HepG2 (cell line): Measurements from ENCODE around the gene NDRG2. TPM values are rescaled to one million over a fixed set of nuclear protein-coding genes. Genes with fewer than 3 reads are reported as not detected.

ENCODE experiments used
- ATRX ChIP-seq: sonication (generic); formaldehyde crosslinking; IDR thresholded peaks from 2 replicates; pipeline ENCODE4 v1.4.0; 2020; ENCODE audit warnings: missing genetic modification reagents, borderline replicate concordance
- CHD4 ChIP-seq: fragments of 200-600 bp; sonication (generic); IDR thresholded peaks from 2 replicates; pipeline ENCODE4 v1.7.0; 2017; ENCODE audit warnings: mild to moderate bottlenecking, low read length, borderline replicate concordance
- HOXA5 ChIP-seq: sonication (generic); formaldehyde crosslinking; IDR thresholded peaks from 2 replicates; pipeline ENCODE4 v1.4.0; 2020; ENCODE audit warnings: missing genetic modification reagents
- KLF12 ChIP-seq: sonication (generic); formaldehyde crosslinking; IDR thresholded peaks from 2 replicates; pipeline ENCODE4 v1.4.0; 2020; ENCODE audit warnings: missing genetic modification reagents, borderline replicate concordance
- MTERF4 ChIP-seq: sonication (generic); formaldehyde crosslinking; IDR thresholded peaks from 2 replicates; pipeline ENCODE4 v1.8.0; 2023; ENCODE audit warnings: mild to moderate bottlenecking, missing genetic modification reagents
- PAX8 ChIP-seq: sonication (generic); formaldehyde crosslinking; IDR thresholded peaks from 2 replicates; pipeline ENCODE4 v1.8.0; 2022; ENCODE audit warnings: mild to moderate bottlenecking, missing genetic modification reagents, borderline replicate concordance
- POLR2G ChIP-seq: fragments of 200-400 bp; formaldehyde crosslinking; IDR thresholded peaks from 2 replicates; pipeline ENCODE4 v1.6.1; 2018; ENCODE audit warnings: mild to moderate bottlenecking, low read depth, low read length, moderate library complexity
- RAD51 ChIP-seq: fragments of 450-650 bp; IDR thresholded peaks from 2 replicates; pipeline ENCODE4 v1.6.1; 2016; ENCODE audit warnings: borderline replicate concordance
- RFXANK ChIP-seq: IDR thresholded peaks from 2 replicates; pipeline ENCODE4 v1.6.1; 2016
- SPEN ChIP-seq: sonication (generic); formaldehyde crosslinking; IDR thresholded peaks from 2 replicates; pipeline ENCODE4 v1.5.1; 2020; ENCODE audit warnings: low read depth, mild to moderate bottlenecking, missing genetic modification reagents
- U2AF2 ChIP-seq: fragments of 200-400 bp; formaldehyde crosslinking; IDR thresholded peaks from 2 replicates; pipeline ENCODE4 v1.6.1; 2017; ENCODE audit warnings: low read depth, mild to moderate bottlenecking, low read length
- ZBTB43 ChIP-seq: sonication (generic); formaldehyde crosslinking; conservative IDR thresholded peaks from 2 replicates; pipeline ENCODE4 v1.4.0; 2020; ENCODE audit warnings: missing genetic modification reagents
- ZFP82 ChIP-seq: sonication (generic); formaldehyde crosslinking; IDR thresholded peaks from 2 replicates; pipeline ENCODE4 v1.5.1; 2020; ENCODE audit warnings: mild to moderate bottlenecking, missing genetic modification reagents, borderline replicate concordance
- ZNF121 ChIP-seq: sonication (generic); formaldehyde crosslinking; IDR thresholded peaks from 2 replicates; pipeline ENCODE4 v1.5.0; 2020; ENCODE audit warnings: mild to moderate bottlenecking, missing genetic modification reagents
- ZNF484 ChIP-seq: sonication (generic); formaldehyde crosslinking; IDR thresholded peaks from 2 replicates; pipeline ENCODE4 v1.5.1; 2020; ENCODE audit warnings: mild to moderate bottlenecking, low read depth, missing genetic modification reagents, borderline replicate concordance
- ZNF496 ChIP-seq: sonication (generic); formaldehyde crosslinking; IDR thresholded peaks from 2 replicates; pipeline ENCODE4 v1.8.1; 2023; ENCODE audit warnings: mild to moderate bottlenecking, moderate library complexity, missing genetic modification reagents; ENCODE audit not compliant: insufficient replicate concordance
- ZNF546 ChIP-seq: sonication (generic); formaldehyde crosslinking; conservative IDR thresholded peaks from 2 replicates; pipeline ENCODE4 v1.8.1; 2023; ENCODE audit warnings: mild to moderate bottlenecking, missing genetic modification reagents
- ZNF616 ChIP-seq: sonication (generic); formaldehyde crosslinking; IDR thresholded peaks from 2 replicates; pipeline ENCODE4 v1.5.0; 2020; ENCODE audit warnings: low read depth, mild to moderate bottlenecking, missing genetic modification reagents
- ZNF670 ChIP-seq: sonication (generic); formaldehyde crosslinking; IDR thresholded peaks from 2 replicates; pipeline ENCODE4 v1.8.0; 2022; ENCODE audit warnings: mild to moderate bottlenecking, missing genetic modification reagents, borderline replicate concordance
- polyA plus RNA-seq, 8 experiments: library from polyadenylated mRNA; depleted of rRNA in 3 of 8; stranded (reverse) in 7 of 8; unstranded in 1 of 8; fragments of >200 nt; fragmentation: Illumina TruSeq in 4 of 8; extraction: Trizol in 4 of 8; gene quantifications; 2 replicates each; pipeline versions ENCODE4 v1.2.1 to v1.2.3, GENCODE V29; 2011 to 2016; ENCODE audit warnings: low read depth in 4 of 8, missing spikeins in 1 of 8, mixed read lengths in 1 of 8; ENCODE audit not compliant: insufficient read depth in 1 of 8
- total RNA-seq, 5 experiments: library from RNA; depleted of rRNA; stranded (reverse); fragments of >200 nt; fragmentation: Illumina TruSeq; extraction: Trizol; gene quantifications; 2 replicates each; pipeline ENCODE4 v1.2.3, GENCODE V29; 2016; ENCODE audit warnings: low read depth in 1 of 5
- TF ChIP-seq, protein P1 (sequence below): sonication (generic); formaldehyde crosslinking; conservative IDR thresholded peaks from 2 replicates; pipeline ENCODE4 v1.8.1; 2023; ENCODE audit warnings: missing genetic modification reagents
- TF ChIP-seq, protein P2 (sequence below), 2 experiments: sonication (generic) in 1 of 2; formaldehyde crosslinking in 1 of 2; IDR thresholded peaks; 2 replicates each; pipeline versions ENCODE4 v1.4.0 to v1.6.1; 2016 to 2020; ENCODE audit warnings: borderline replicate concordance in 1 of 2, low read depth in 1 of 2, mild to moderate bottlenecking in 1 of 2, missing genetic modification reagents in 1 of 2

NDRG2 gene
- total and polyA plus RNA-seq, 2 of the 13 experiments (the other 11 are each of a cell fraction or from before 2014, with no cell fraction given): 27.2 to 189 TPM

- peak; percentile 88; the same call in 1 of the 2 replicates for TF ChIP-seq ZNF670
- peak; percentile 80 for TF ChIP-seq POLR2G
- no peak for TF ChIP-seq ATRX (CRISPR knock-in tag)
- no peak for TF ChIP-seq CHD4
- TF ChIP-seq ZNF121: 0 out of 2 replicates have a peak, but pooled peaks have one; percentile 25
- TF ChIP-seq U2AF2: no peak
- no peak for TF ChIP-seq ZNF484
- TF ChIP-seq ZNF616 (CRISPR knock-in tag): peak; percentile 37; the same call in 1 of the 2 replicates
- peak; percentile 82; the same call in 1 of the 2 replicates for TF ChIP-seq MTERF4 (CRISPR knock-in tag)
- TF ChIP-seq, protein P1, sequence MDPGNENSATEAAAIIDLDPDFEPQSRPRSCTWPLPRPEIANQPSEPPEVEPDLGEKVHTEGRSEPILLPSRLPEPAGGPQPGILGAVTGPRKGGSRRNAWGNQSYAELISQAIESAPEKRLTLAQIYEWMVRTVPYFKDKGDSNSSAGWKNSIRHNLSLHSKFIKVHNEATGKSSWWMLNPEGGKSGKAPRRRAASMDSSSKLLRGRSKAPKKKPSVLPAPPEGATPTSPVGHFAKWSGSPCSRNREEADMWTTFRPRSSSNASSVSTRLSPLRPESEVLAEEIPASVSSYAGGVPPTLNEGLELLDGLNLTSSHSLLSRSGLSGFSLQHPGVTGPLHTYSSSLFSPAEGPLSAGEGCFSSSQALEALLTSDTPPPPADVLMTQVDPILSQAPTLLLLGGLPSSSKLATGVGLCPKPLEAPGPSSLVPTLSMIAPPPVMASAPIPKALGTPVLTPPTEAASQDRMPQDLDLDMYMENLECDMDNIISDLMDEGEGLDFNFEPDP: no peak
- peak; percentile 80 for TF ChIP-seq ZBTB43 (CRISPR knock-in tag)
- TF ChIP-seq KLF12 (CRISPR knock-in tag): peak; percentile 78
- no peak for TF ChIP-seq ZFP82 (CRISPR knock-in tag)
- no peak for TF ChIP-seq PAX8 (CRISPR knock-in tag)
- TF ChIP-seq HOXA5 (CRISPR knock-in tag): no peak; the same call in 1 of the 2 replicates
- TF ChIP-seq SPEN (CRISPR knock-in tag): peak; percentile 58; the same call in 1 of the 2 replicates
- no peak for TF ChIP-seq ZNF496
- TF ChIP-seq, protein P2, sequence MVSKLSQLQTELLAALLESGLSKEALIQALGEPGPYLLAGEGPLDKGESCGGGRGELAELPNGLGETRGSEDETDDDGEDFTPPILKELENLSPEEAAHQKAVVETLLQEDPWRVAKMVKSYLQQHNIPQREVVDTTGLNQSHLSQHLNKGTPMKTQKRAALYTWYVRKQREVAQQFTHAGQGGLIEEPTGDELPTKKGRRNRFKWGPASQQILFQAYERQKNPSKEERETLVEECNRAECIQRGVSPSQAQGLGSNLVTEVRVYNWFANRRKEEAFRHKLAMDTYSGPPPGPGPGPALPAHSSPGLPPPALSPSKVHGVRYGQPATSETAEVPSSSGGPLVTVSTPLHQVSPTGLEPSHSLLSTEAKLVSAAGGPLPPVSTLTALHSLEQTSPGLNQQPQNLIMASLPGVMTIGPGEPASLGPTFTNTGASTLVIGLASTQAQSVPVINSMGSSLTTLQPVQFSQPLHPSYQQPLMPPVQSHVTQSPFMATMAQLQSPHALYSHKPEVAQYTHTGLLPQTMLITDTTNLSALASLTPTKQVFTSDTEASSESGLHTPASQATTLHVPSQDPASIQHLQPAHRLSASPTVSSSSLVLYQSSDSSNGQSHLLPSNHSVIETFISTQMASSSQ (IDR thresholded peaks at IDR 0.05; ENCODE audit: low read depth): no peak
- TF ChIP-seq, protein P2 (CRISPR knock-in tag; IDR thresholded peaks at IDR 0.05; ENCODE audit: borderline replicate concordance): no peak
- TF ChIP-seq RFXANK (CRISPR knock-in tag): no peak
- TF ChIP-seq ZNF546 (CRISPR knock-in tag): peak; percentile 93
- no peak for TF ChIP-seq RAD51
Measured at GRCh38 chr14:21024585-21025370, at the start of gene NDRG2 (continued).
